Suppressor macrophage treated with lipopolysaccharide for 4 hours (primary cell): ENCODE results near the gene TMEM151B.
"Not testable (repeated sequence)": the region's sequence is repeated elsewhere in the genome, so short reads cannot be mapped to it uniquely, and the experiment has no call there.

Experiments used
- DNase-seq: peaks from one replicate; pipeline ENCODE4 v3.0.0-alpha.2; 2020

The TMEM151B gene

DNA sequence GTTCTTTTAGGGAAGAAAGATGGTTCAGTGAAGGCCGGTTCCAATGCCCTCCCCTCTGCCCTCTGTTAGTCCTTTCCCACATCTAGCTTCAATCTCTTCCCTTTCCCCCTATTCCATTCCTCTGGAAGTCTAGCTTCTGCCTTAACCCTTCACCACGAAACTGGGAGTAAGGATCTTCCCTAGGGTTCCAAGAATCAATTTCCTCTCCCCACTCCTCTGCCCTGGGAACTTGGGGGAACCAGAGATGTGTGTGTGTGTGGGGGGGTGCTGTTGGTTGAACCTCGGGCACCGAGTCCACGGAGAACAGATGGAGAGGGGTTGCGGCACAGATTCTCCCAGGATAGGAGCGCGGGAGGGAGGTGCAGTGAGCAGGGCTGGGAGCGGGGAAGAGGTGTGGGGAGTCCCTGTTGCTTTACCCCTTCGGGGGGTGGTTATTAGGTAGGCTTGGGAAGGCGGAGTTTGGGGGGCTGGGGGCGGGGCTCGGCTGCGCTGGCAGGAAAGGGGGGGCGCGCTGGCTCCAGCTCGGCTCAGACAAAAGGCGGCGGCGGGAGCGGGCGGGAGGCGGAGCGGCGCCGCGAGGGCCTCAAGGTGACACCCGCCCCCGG, at the start of gene TMEM151B:
TSS of gene TMEM151B (plus strand) at position 530 of the 605 bp plus-strand sequence. CDS start 293 bp downstream, outside the sequence.
- DNase-seq: no peak

DNA sequence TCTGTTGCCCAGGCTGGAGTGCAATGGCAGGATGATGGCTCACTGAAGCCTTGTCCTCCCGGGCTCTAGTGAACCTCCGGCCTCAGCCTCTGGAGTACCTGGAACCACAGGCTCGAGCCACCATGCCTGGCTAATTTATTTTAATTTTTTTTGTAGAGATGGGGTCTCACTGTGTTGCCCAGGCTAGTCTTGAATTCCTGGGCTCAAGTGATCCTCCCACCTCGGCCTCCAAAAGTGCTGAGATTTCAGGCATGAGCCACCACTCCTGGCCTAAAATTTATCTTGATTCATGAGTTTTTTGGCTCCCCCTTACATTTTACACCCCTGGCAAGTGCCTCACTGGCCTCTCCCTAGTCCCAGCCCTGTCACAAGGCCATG, 49.3 kb upstream of the TMEM151B start:
- DNase-seq: no peak

DNA sequence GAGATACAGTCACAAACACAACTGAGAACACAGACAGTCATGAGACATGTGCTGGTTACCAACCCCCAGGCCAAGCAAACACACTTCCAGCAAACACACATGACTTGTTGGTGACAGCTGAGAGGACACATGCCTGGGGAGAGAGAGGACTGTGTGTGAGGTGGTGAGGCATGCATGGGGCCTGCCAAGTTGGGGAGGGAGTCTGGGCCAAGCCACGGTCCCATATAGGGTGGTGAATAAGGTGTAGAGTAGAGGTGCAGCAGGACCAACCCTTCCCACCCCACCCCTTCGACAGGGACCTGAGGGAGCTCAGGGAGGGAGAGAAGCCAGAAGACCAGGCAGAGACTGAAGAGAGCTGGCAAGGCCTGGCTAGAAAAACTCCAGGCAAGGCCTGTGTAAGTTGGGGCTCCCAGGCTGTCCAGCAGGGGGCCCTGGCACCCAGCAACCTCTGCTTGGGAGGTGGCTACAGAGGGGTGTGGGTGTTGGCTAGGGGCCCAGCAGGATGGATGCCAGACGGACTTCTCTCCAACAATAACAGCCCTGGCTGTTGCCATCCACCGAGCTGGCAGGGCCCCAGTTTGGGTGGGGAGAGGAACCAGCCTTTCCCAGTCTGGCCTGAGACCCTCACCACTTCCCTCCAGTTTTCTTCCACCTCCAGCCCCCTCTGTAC, 48.8 kb upstream of the TMEM151B start:
- DNase-seq: peak; percentile 77

DNA sequence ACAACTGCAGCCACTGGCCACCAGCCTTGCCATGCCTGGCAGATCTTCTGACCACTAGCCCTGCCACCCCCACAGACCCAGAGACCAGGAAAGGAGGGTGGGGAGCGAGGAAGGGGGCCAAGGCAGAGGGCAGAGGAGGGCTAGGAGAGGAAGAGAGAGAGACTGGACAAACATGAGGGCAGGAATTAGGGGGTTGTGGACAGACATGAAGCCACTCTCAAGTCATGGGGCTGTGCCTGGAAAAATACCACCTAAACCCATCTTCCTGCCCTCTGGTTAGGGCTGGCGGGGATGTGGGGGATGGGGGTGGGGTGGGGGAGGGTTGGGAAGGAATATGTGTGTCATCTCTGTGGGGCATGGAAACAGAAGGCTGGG, 48.3 kb upstream of the TMEM151B start:
- DNase-seq: no peak

DNA sequence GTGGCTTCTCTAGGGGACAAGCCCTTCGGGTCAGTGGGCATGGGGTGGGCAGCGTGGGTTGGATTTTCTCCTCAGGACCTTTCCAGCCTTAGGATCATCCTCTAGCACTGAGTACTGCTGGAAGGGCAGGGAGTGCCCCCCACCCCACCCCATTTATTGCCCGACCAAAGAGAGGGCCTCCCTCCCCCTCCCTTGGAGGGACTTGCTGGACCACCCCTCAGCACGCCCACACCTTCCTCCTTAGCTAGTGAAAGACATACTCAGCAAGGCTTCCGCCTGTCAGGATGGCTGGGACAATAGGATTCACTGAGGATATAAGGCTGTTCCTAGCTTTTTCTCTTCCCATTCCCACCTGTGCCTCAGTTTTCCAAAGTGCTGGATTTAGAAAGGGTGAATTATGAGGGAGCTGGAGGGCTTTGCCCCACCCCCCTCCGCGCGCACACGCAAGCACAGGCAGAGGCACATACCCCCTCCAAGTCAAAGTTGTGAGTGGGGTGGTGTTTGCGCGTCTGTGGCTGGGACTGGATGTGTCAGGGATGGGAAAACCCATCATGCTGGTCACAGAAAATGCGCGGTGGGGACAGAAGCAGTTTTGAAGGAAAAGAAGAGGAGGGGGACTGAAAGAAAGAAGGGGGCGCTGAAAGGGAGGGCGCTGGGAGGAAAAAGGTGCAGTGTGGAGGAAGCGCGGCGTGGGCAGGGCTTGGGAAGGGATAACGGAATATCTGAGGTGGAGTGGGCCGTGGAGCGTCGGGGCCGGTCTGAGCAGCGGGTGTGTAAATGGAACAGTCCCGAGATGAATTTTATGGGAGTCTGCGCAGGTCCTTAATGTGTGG, 47.5 kb upstream of the TMEM151B start:
- no peak for DNase-seq

DNA sequence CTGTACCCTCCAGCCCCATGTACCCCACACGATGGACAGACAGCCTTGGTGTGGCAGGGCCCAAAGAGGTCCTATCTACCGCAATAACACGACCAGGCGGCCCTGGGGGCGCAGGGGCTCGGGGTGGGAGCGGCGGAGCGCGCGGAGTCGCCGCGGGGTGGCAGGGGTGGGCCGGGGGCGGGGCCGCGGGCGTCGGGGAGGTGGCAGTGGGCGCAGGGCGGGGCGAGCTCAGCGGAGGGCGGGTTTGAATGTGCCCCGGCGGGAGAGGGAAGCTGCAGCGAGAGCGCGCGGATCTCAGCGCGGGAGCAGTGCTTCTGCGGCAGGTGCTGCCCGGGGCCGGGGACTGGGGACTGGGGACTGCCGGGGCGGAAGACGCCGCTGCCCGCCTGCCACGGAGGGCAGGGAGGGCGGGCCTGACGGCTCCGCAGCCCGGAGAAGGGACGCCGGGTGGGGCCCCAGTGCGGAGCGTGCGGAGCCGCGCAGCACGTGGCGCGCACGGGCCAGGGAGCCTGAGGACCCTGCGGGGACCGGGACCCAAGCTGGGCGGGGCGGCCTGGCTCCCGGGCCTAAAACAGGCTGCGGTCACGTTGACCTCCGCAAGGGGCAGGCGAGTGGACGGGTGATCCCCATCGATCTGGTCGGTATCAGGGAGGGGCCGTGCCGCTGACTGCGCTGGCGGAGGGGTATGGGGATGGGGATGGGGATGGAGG, 46.8 kb upstream of the TMEM151B start, which contains the start of gene SLC29A1:
TSS of gene SLC29A1 (plus strand) at position 277 of the 710 bp plus-strand sequence. CDS start 3,719 bp downstream, outside the sequence.
- peak; percentile 53 for DNase-seq

DNA sequence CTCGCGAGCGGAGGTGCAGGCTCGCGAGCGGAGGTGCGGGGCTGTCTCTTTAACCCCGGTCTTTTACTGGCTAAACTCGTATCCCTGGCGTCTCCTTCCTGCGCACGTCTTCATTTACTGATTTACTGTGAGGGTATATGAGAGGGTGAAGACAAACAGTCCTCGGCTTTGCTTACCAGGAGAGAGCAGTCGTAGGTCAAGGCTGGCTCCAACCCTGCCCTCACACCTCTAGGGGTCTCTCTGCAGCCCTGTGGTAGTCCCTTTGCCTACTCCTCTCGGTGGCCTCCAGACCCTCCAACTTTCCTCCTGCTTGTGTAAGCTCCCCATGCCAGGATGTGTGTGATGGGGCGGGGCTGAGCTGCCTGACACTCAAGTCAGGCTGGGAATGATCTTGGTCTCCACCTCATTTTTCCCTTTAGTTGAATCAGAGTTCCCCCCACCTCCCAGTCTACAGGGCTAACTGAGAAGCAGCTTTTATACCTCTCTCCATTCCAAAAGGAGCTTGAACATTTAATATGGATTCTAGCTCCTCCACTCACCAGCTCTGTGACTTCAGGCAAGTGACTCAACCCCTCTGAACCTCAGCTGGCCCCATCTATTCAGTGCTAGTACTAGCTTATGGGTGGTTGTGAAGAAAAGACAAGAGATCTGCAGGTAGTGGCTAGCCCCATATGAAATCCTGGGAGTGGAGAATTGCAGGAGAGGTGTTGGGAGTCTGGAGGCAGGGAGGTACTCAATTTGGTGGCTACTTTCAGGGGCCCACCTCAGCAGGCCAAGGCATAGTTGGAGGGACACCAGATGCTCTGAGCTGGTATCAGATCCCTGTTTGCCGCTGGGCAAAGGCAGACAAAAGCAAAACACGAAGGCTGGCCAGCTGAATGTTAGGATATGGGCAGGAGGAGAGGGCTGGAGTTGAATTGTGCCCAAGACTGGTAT, 46.0 kb upstream of the TMEM151B start:
- no peak for DNase-seq

DNA sequence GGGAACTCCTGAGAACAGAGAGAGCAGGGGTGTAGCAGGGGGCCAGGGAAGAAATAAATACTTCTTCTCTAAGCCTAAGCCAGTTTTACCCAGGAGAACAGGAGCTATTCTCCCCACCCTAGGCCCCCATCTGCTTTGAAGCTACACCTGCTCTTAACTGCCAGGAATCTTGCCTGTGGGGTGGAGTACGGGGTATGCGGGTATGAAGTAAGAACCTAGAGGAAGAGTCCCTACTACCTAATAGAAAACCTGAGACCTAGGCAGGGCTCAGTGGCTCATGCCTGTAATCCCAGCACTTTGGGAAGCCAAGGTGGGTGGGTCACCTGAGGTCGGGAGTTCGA, 45.3 kb upstream of the TMEM151B start:
- no peak for DNase-seq

DNA sequence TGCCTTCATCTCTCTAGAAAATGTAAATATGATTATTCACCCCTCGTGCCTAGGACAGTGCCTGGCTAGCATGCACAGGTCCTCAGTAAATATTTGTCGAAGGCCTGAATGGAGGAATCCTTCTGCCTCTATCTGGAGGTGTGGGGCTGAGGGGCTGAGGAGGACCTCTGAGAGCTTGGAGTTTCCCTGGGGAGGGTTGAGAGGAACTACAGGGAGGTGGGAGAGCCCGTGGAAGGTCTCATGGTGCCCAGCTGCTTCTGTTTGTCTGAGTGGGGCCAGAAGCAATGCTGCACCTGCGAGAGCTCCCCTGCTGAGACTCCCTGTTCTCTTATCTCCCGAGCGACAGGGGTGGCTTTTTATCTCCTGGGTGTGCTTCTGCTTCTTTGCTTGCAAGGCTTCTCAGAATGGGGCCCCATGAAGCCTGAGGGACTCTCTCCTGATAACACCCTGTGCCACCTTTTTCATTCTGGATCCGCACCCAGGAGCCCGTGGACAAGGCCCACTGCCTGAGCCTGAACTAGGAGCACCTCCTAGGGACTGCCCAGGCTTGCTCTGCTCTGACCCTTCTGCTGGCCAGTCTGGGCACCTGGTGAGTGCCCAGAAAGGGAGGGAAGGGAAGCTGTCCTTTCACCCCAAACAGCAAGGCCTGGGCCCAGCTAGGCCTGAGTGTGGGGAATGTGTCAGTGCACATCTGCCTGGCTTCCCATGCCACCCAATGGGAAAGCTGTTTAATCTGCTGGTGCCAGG, 44.5 kb upstream of the TMEM151B start:
- no peak for DNase-seq

DNA sequence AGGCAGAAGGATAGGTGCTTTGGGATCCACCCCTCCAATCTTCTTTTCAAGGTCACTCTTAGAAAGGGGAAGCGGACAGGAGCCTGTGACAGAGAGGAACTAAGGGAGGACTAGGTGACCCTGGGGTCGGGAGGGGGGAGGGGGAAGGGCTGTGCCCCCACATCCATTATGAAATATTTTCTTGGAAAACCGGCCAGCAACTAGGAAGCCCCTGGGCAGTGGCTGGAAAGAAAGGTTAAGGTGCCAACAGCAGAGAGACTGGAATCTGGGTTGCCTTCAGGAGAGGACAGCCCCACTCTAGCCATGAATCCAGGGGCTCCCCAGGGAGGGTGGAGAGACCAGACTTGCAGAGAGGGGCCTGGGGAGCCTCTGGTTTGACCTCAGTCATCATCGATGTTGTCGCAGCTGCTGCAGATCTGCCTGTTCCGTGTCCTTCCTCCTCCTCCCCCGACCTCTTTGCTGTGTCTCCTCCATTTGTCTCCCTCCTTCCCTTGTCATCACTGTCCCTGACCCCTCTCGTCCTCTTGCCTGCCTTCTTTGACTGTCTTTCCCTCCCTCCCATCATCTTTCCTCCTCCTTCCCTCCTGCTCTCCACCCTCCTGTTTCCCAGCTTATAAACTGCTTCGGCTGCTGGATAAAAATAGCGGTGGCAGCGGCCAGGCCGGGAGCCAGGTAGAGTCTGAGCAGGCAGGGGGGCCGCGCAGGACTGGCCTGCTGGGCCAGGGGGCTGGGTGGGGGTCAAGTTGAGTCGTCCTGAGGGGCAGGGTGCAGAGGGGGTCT, 43.7 kb upstream of the TMEM151B start:
- no peak for DNase-seq

DNA sequence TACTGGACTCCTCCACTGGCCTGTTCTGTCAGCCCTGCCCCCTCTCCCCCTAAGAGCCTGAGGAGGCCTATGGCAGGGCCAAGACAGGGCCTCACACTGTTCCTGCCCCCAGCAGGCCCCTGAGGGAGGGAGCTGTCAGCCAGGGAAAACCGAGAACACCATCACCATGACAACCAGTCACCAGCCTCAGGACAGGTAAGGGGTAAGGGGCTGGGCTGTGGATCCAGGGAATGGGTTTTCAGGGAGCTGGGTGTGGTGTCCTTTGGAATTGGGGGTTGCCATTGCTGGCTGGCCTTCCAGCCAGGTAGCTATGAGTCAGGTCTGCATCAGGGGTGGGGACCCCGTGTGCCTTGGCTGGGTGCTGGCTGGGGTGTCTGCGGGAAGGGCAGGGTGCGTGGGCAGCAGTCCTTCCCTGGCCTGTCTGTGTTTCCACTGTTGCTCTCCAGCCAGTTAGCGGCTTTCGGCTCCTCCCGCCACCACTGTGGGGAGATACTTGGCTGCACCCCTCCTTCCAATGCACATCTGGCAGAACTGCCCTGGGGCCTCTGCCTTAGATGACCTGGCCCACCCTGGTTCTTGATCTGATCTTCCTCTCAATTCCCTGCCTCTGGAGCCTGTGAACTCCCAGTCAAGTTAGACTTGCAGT, 43.0 kb upstream of the TMEM151B start:
- no peak for DNase-seq

DNA sequence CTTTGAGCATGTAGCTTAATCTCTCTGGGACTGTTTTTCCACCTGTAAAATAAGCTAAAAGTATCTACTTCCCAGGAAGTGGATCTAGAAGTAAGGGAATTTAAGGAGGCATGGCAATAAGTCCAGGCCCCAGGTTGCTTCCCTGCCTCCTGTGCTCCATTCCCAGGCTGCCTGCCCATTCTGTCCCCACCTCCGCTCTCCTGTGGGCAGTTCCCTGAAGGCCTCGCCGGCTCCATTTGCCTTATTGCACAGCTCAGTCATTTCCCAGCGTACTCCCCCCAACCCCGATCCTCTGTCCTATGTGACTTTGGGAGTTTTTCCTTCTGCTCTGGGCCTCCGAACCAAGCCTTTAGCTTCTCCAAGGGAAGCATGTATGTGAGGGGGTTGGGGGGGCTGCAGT, 42.2 kb upstream of the TMEM151B start:
- DNase-seq: no peak

DNA sequence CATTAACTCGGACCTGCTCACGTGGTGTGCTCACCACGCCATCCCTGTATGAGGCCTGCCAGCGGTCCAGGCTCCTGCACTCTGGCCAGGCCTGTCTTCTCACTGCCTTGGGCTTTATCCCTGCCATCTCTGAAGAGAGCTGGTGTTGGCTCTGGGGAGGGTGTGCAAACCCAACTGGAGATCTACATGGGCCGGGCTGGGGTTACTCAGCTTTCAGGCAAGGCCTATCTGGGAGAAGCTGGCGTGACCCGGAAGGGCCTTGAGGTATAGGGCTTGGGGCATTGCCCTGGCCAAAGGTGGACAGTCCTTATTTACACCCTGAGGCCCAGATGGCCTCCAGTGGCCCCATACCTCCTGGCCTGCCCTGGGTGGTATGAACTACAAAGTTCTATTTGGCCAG, 41.8 kb upstream of the TMEM151B start:
- no peak for DNase-seq

DNA sequence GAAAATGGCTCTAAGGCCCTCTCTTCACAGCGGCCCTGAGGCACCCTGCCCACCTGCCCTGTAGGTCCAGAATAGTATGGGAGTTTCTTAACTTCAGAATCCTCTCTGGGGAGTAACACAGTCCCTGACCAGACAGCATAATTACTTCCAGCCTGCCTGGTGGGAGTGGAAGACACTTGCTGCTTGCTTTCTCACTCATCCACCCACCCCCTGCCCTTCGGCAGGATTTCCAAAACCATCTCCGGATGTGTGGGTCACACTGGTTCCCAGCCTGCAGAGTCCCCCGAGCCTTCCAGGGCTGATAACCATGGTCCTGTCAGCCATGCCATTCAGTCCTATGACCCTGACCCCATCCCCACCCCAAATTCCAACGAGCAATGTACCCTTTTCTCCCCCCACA, 41.4 kb upstream of the TMEM151B start:
- no peak for DNase-seq

DNA sequence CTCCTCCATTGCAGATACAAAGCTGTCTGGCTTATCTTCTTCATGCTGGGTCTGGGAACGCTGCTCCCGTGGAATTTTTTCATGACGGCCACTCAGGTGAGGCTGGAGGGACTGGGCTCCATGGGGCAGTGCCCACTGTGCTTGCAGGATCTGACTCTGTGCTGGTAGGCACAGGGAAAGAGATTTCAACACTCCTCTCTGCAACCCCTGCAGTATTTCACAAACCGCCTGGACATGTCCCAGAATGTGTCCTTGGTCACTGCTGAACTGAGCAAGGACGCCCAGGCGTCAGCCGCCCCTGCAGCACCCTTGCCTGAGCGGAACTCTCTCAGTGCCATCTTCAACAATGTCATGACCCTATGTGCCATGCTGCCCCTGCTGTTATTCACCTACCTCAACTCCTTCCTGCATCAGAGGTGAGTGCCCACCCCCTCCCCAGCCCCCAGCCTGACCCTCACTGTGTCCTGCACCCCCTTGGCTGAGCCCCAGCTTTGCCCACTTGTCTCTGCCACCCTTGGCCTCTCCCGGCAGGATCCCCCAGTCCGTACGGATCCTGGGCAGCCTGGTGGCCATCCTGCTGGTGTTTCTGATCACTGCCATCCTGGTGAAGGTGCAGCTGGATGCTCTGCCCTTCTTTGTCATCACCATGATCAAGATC, 40.7 kb upstream of the TMEM151B start:
- no peak for DNase-seq

DNA sequence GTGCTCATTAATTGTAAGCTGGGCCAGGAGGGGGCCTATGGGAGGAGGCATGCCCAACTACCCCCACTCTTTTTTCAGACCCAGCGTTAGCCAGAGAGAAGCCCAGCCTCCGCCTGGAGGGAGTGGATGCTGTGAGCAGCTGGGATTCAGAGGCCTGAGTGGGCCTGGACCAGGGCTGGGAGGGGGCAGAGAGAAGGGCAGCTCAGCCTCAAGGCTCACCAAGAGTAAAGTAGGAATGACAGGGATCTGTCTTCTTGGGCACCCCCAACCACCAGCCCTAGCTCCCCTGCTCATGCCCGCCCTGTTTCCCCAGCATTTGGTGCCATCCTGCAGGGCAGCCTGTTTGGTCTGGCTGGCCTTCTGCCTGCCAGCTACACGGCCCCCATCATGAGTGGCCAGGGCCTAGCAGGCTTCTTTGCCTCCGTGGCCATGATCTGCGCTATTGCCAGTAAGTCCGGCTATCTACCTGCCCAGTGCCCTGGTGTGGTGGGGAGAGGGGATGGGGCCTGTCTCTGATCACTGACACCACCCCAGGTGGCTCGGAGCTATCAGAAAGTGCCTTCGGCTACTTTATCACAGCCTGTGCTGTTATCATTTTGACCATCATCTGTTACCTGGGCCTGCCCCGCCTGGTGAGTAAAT, 40.1 kb upstream of the TMEM151B start:
- DNase-seq: no peak

DNA sequence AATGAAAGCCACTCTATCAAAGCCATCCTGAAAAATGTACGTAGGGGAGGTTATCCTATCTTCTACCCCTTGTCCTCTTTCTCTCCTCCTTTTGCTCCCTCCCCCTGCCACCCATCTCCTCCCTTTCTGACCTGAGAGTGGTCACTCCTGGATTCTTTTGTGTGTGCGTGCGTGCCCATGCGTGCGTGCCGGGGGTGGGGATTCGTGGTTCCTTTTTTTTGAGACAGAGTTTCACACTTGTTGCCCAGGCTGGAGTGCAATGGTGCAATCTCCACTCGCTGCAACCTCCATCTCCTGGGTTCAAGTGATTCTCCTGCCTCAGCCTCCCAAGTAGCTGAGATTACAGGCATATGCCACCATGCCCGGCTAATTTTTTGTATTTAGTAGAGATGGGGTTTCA, 38.8 kb upstream of the TMEM151B start:
- DNase-seq: not testable (repeated sequence)

DNA sequence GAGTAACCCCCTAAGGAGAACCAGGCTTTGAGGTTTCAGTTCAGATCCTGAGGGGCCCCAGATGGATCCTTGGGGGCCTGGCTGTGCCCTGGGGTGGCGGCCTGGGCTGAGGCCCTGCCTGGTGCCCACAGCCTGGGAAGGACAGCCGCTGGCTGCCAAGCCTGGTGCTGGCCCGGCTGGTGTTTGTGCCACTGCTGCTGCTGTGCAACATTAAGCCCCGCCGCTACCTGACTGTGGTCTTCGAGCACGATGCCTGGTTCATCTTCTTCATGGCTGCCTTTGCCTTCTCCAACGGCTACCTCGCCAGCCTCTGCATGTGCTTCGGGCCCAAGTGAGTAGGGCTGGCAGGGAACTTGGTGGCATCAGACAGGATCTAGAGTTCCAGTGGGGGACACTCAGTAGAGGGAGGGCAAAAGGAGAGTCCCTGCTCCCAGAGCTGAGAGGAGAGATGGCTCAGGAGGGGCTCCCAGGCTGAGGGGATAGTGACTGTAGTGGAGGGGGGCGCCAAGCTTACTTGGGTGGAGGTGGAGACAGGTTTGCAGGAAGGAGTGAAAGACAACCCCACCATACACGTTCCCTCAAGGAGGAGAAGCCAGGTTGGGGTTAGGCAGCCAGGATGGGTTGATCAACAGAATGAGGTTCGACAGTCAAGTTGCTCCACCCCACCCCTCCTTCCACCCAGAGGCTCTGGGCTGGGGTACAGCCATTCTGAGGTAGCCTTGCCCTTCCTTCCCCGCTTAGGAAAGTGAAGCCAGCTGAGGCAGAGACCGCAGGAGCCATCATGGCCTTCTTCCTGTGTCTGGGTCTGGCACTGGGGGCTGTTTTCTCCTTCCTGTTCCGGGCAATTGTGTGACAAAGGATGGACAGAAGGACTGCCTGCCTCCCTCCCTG, 37.3 kb upstream of the TMEM151B start:
- no peak for DNase-seq
